PC-9 (cell line): ENCODE results near the gene PARP12. TPM values are rescaled to one million over a fixed set of nuclear protein-coding genes. Genes with fewer than 3 reads are reported as not detected.

ENCODE experiments used
- BruUV-seq: library from RNA; stranded (reverse); fragments of 400-500 nt; replicated peaks from 2 replicates; lab custom pipeline; 2021; lab: Mats Ljungman, UMichigan
- CTCF ChIA-PET: fragments of 300-600 bp; sonication (Branson Sonifier 250); formaldehyde crosslinking; loops from one replicate; lab custom pipeline; 2022; ENCODE audit warnings: antibody characterized with exemption; lab: Charles Lee
- POLR2A ChIA-PET: fragments of 300-600 bp; sonication (Branson Sonifier 250); formaldehyde crosslinking; loops from one replicate; lab custom pipeline; 2022; ENCODE audit warnings: antibody characterized with exemption; ENCODE audit not compliant: unreplicated experiment; lab: Charles Lee
- DNase-seq, 2 experiments: peaks; one replicate each; pipeline versions ENCODE4 v3.0.0 to v3.0.0-alpha.2; 2015 to 2022; ENCODE audit warnings: mixed read lengths in 1 of 2
- H2AFZ ChIP-seq: fragments of 200-600 bp; sonication (generic); 2 replicates; pipeline ENCODE4 v1.8.1; 2017; ENCODE audit warnings: antibody characterized with exemption
- H3F3A ChIP-seq: fragments of 200-600 bp; sonication (generic); 2 replicates; pipeline ENCODE4 v1.8.1; 2017; ENCODE audit warnings: antibody characterized with exemption, mild to moderate bottlenecking, low read depth; ENCODE audit not compliant: insufficient read depth
- H3K27ac ChIP-seq: fragments of 200-600 bp; sonication (generic); 2 replicates; pipeline ENCODE4 v1.6.1; 2016; ENCODE audit warnings: mixed run types
- H3K27me3 ChIP-seq: fragments of 200-600 bp; sonication (generic); 2 replicates; pipeline ENCODE4 v1.6.1; 2016; ENCODE audit warnings: low read depth, mixed run types; ENCODE audit not compliant: insufficient read depth
- H3K36me3 ChIP-seq: fragments of 200-600 bp; sonication (generic); 2 replicates; pipeline ENCODE4 v1.6.1; 2016; ENCODE audit warnings: low read depth, mixed run types
- H3K4me1 ChIP-seq: fragments of 200-600 bp; sonication (generic); replicated peaks from 2 replicates; pipeline ENCODE4 v1.6.1; 2016; ENCODE audit warnings: mixed run types; ENCODE audit not compliant: insufficient read depth
- H3K4me2 ChIP-seq: fragments of 200-600 bp; sonication (generic); 2 replicates; pipeline ENCODE4 v1.6.1; 2017; ENCODE audit warnings: mixed run types
- H3K4me3 ChIP-seq: fragments of 200-600 bp; sonication (generic); 2 replicates; pipeline ENCODE4 v1.6.1; 2016; ENCODE audit warnings: mixed run types
- H3K79me2 ChIP-seq: fragments of 200-600 bp; sonication (generic); 2 replicates; pipeline ENCODE4 v1.6.1; 2017; ENCODE audit warnings: low read depth, mixed run types
- H3K9me2 ChIP-seq: fragments of 200-600 bp; sonication (generic); 2 replicates; pipeline ENCODE4 v1.8.1; 2017; ENCODE audit warnings: mild to moderate bottlenecking; ENCODE audit not compliant: insufficient read depth
- H3K9me3 ChIP-seq: fragments of 200-600 bp; sonication (generic); 2 replicates; pipeline ENCODE4 v1.8.1; 2016; ENCODE audit warnings: low read depth; ENCODE audit not compliant: insufficient read depth
- H4K20me1 ChIP-seq: fragments of 200-600 bp; sonication (generic); 2 replicates; pipeline ENCODE4 v1.8.1; 2017; ENCODE audit not compliant: insufficient read depth
- CTCF ChIP-seq: fragments of 200-600 bp; sonication (generic); conservative IDR thresholded peaks from 2 replicates; pipeline ENCODE4 v1.6.1; 2017; ENCODE audit warnings: mixed run types, antibody characterized with exemption, mild to moderate bottlenecking, moderate library complexity
- EZH2 ChIP-seq: fragments of 200-600 bp; sonication (generic); IDR thresholded peaks from 2 replicates; pipeline ENCODE4 v1.8.0; 2017; ENCODE audit warnings: antibody characterized with exemption, low read depth
- intact Hi-C: fragments of 100-400 bp; cut with micrococcal nuclease; formaldehyde crosslinking; loops from one replicate; pipeline ENCODE4 v1.10.0; 2022; ENCODE audit not compliant: unreplicated experiment
- total RNA-seq: library from RNA; stranded (reverse); gene quantifications from 2 replicates; pipeline ENCODE4 v1.2.3, GENCODE V29; 2021

Gene PARP12
- total RNA-seq, 1 experiment from 2014 or later: 32.4 TPM

- Histone ChIP-seq H3K9me2 (no peaks in the 10 kb centered on the region), H3K36me3 (no peaks in the 10 kb centered on the region), H3K9me3 (no peaks in the 10 kb centered on the region), H3K4me3 (no peak overlapping the region), H3K27ac (no peak overlapping the region), H2AFZ (no peak overlapping the region), H4K20me1 (no peaks in the 10 kb centered on the region), H3K4me1 (peaks cover 12% of the 10 kb centered on the region), H3K27me3 (no peaks in the 10 kb centered on the region), H3K79me2 (no peaks in the 10 kb centered on the region), H3F3A (0 out of 2 replicates have a peak, but pooled peaks cover 10% of the 10 kb centered on the region), H3K4me2 (peak overlapping the region; percentile 37)
- intact Hi-C loops: no loop called here
- ChIA-PET POLR2A (interaction anchor here (0.6 kb wide), 1 partner anchor 43 kb away, joined by 12 read pairs; no protein-coding TSS in a partner anchor), CTCF (no interaction called here)
- no TSS peak for BruUV-seq
- no peak for DNase-seq
- TF ChIP-seq EZH2: no peak
- TF ChIP-seq CTCF: no peak
Measured at GRCh38 chr7:140048989-140049338, 13.8 kb downstream of the PARP12 start.

- Histone ChIP-seq H4K20me1 (no peaks in the 10 kb centered on the region), H3K9me2 (no peaks in the 10 kb centered on the region), H3F3A (0 out of 2 replicates have a peak, but pooled peaks cover 10% of the 10 kb centered on the region), H2AFZ (no peak overlapping the region), H3K36me3 (no peaks in the 10 kb centered on the region), H3K27me3 (no peaks in the 10 kb centered on the region), H3K9me3 (no peaks in the 10 kb centered on the region), H3K27ac (no peak overlapping the region), H3K79me2 (no peaks in the 10 kb centered on the region), H3K4me3 (no peak overlapping the region), H3K4me1 (peaks cover 12% of the 10 kb centered on the region), H3K4me2 (no peak overlapping the region)
- intact Hi-C loops: no loop called here
- ChIA-PET POLR2A (no interaction called here), CTCF (no interaction called here)
- DNase-seq: no peak
- no peak for TF ChIP-seq CTCF
- no peak for TF ChIP-seq EZH2
- no TSS peak for BruUV-seq
Measured at GRCh38 chr7:140048138-140048537, 14.6 kb downstream of the PARP12 start.

- BruUV-seq: no TSS peak
- Histone ChIP-seq H3F3A (0 out of 2 replicates have a peak, but pooled peaks cover 10% of the 10 kb centered on the region), H3K27ac (no peak overlapping the region), H2AFZ (no peak overlapping the region), H3K9me2 (no peaks in the 10 kb centered on the region), H3K4me3 (no peak overlapping the region), H3K4me2 (no peak overlapping the region), H3K36me3 (no peaks in the 10 kb centered on the region), H3K4me1 (peaks cover 12% of the 10 kb centered on the region), H4K20me1 (no peaks in the 10 kb centered on the region), H3K27me3 (no peaks in the 10 kb centered on the region), H3K9me3 (no peaks in the 10 kb centered on the region), H3K79me2 (no peaks in the 10 kb centered on the region)
- TF ChIP-seq CTCF (no peak), EZH2 (no peak)
- ChIA-PET CTCF (no interaction called here), POLR2A (no interaction called here)
- DNase-seq: no peak
- intact Hi-C loops: no loop called here
Measured at GRCh38 chr7:140047197-140047596, 15.6 kb downstream of the PARP12 start.
